Measurements from ENCODE around the gene PPM1B. TPM values are rescaled to one million over a fixed set of nuclear protein-coding genes. Genes with fewer than 3 reads are reported as not detected.

PPM1B gene
- total RNA-seq, 1 donor from 2014 or later = 27.9 TPM

DNA sequence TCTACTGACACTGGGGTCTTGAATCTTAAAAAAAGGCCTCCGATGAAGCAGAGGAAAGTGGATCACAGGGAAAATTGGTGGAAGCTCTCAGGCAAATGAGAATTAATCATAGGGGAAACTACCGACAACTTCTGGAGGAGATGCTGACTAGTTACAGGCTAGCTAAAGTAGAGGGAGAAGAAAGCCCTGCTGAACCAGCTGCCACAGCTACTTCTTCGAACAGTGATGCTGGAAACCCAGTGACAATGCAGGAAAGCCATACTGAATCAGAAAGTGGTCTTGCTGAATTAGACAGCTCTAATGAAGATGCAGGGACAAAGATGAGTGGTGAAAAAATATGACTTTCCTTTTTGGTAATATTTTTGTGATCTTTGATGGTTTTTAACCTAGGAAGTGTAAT, 61.7 kb downstream of the PPM1B start:
- Histone ChIP-seq H3K27me3 (no peaks in the 10 kb centered on the region), H3K27ac (no peak overlapping the region), H3K9me3 (no peaks in the 10 kb centered on the region), H3K4me3 (no peak overlapping the region), H3K36me3 (peaks cover 0 to 4% of the 10 kb centered on the region in 2 donors), H3K4me1 (no peaks in the 10 kb centered on the region)
- intact Hi-C loops (cut with DNase I) = no loop called here
- TF ChIP-seq, protein P1, sequence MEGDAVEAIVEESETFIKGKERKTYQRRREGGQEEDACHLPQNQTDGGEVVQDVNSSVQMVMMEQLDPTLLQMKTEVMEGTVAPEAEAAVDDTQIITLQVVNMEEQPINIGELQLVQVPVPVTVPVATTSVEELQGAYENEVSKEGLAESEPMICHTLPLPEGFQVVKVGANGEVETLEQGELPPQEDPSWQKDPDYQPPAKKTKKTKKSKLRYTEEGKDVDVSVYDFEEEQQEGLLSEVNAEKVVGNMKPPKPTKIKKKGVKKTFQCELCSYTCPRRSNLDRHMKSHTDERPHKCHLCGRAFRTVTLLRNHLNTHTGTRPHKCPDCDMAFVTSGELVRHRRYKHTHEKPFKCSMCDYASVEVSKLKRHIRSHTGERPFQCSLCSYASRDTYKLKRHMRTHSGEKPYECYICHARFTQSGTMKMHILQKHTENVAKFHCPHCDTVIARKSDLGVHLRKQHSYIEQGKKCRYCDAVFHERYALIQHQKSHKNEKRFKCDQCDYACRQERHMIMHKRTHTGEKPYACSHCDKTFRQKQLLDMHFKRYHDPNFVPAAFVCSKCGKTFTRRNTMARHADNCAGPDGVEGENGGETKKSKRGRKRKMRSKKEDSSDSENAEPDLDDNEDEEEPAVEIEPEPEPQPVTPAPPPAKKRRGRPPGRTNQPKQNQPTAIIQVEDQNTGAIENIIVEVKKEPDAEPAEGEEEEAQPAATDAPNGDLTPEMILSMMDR (IDR thresholded peaks at IDR 0.05) = no peak
- DNase-seq (ENCODE audit: low spot score in 2 of 2) = no peak

DNA sequence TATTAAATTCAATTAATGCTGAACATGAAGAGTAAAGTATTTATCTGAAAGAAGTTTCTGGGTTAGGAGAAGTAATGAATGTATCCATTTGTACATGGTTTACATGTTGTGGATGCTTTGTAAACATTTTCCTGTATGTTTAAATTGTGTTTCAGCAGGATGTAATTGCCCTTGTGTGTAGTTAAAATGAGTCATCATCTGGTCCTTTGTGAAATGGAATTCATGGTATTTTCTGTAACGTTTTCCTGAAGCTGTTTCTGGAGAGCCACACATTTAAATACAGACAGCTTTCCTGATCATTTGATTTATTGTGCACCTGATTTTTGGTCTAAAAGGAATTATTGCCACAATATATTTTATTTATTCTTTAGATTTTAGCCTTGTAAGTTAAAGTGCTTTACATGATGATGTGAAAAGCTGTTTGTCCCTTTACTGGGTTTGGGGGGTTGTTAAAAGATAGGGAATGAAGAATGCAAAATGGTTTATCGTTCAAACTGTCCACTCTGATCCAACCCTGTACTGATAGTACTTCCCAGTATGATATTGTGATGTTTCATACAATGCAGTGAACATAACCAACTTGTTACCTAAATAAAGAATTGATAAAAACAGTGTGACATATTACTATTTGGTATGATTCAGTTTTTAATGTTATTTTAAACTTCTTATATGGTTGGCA, 64.9 kb downstream of the PPM1B start:
- TF ChIP-seq, protein P1 (IDR thresholded peaks at IDR 0.05) = no peak
- H3K27me3 ChIP-seq = no peaks in the 10 kb centered on the region
- no peaks in the 10 kb centered on the region for H3K9me3 ChIP-seq
- no peaks in the 10 kb centered on the region for H3K4me1 ChIP-seq
- no peak for DNase-seq (ENCODE audit: low spot score in 2 of 2)
- intact Hi-C loops (cut with DNase I) = no loop called here
- no peaks in the 10 kb centered on the region for H3K36me3 ChIP-seq
- H3K27ac ChIP-seq = no peak overlapping the region
- H3K4me3 ChIP-seq = no peak overlapping the region

DNA sequence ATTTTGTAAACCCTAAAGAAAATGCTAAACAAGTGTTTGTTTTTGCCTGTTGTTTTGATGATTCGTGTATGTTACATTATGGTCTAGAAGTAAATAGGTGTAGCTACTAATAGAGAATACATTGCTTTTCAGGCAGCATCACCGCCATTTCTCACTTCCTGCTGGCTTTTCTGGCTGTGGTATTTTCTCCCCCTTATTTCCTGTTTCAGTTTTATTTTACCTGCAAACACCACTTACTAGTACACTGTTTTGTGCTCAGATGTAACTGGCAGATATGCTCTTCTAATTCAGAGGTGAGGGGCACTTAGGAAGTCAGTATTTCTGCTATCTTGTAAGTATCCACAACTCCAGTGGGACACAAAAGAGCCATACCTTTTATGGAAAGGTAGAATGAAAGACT, 68.5 kb downstream of the PPM1B start:
- no peaks in the 10 kb centered on the region for H3K4me1 ChIP-seq
- no peaks in the 10 kb centered on the region for H3K36me3 ChIP-seq
- no peak overlapping the region for H3K4me3 ChIP-seq
- H3K27ac ChIP-seq = no peak overlapping the region
- H3K27me3 ChIP-seq = no peaks in the 10 kb centered on the region
- no peaks in the 10 kb centered on the region for H3K9me3 ChIP-seq
- intact Hi-C loops (cut with DNase I) = no loop called here
- TF ChIP-seq, protein P1 (IDR thresholded peaks at IDR 0.05) = no peak
- DNase-seq (ENCODE audit: low spot score in 2 of 2) = no peak

DNA sequence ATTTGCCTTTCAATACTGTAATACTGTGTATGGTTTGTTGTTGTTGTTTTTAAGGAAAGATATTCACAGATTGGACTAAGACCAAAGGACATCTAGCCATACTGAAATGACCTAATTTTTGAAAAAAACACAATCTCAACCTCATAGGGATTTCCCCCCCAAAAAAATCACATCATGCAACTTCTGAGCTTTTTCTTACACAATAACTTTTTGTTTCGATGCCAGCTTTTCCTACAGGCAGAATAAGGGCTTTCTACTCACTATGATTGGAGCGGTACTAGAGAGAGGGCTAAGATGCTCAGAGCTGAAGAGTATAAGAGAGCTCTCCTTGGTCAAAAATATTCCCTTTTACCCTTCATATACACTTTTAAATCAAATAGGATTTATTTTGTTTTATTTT, 74.2 kb downstream of the PPM1B start:
- Histone ChIP-seq H3K27me3 (no peaks in the 10 kb centered on the region), H3K27ac (no peak overlapping the region), H3K4me3 (no peak overlapping the region), H3K4me1 (peaks cover 0 to 3% of the 10 kb centered on the region in 2 donors), H3K36me3 (no peaks in the 10 kb centered on the region), H3K9me3 (no peaks in the 10 kb centered on the region)
- no peak for DNase-seq (ENCODE audit: low spot score in 2 of 2)
- TF ChIP-seq, protein P1 (IDR thresholded peaks at IDR 0.05) = no peak
- intact Hi-C loops (cut with DNase I) = loop anchor here (5.0 kb wide), 1 partner anchor 119 kb away; the partner anchor contains the start of genes CAMKMT and PREPL

DNA sequence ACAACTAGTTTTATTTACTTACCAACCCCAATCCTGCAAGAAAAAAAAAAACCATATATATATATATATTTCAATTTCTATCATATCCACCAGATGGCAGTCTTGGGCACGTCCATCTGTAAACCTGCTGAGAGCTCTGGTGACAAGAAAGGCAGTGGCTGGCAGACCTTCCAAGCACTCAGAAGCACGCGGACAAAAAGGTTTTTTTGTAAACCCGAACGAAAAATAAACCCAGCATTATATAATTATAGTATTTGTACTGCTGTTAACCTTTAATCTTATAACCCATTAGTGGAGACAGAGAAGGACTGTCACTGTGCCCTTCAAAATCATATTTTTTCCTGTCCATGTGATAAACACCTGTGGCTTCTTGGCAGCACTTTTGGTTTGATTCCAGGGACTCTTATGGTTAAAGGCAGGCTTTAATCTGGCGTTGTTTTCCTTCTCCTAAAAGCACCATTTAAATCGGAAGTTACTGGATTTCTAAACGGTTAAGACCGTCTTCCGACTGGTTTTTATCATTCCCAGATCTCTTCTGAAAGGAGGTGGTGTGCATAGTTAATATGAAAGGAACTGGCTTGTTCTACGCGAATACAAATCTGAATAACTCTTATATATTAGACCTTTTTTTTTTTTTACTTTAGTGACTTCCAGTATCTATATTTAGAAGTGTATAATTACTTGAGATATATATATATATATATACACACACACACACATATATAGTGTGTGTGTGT, 75.6 kb downstream of the PPM1B start:
- H3K36me3 ChIP-seq = no peaks in the 10 kb centered on the region
- TF ChIP-seq, protein P1 (IDR thresholded peaks at IDR 0.05) = peak; percentile 23 to 77 (median 56)
- no peaks in the 10 kb centered on the region for H3K27me3 ChIP-seq
- H3K9me3 ChIP-seq = no peaks in the 10 kb centered on the region
- H3K4me3 ChIP-seq = peak overlapping the region; percentile 48 to 60
- DNase-seq (ENCODE audit: low spot score in 2 of 2) = peak in 1 of 2 donors; percentile 78
- no peak overlapping the region for H3K27ac ChIP-seq
- intact Hi-C loops (cut with DNase I) = loop anchor here (2.0 to 5.0 kb wide), 4 partner anchors 22 to 158 kb away; partner anchors contain the start of genes CAMKMT and PREPL
- peaks cover 0 to 3% of the 10 kb centered on the region in 2 donors for H3K4me1 ChIP-seq

Data from ascending aorta (tissue), 2 donors.